Measurements from ENCODE around the gene CDYL.

The CDYL gene

GRCh38 chr6:4961322-4962168 is 185.3 kb downstream of the CDYL start:
- Histone ChIP-seq H4K20me1 (ENCODE audit: insufficient read depth, low read length) (no peaks in the 10 kb centered on the region), H2AFZ (ENCODE audit: low read length) (no peak overlapping the region), H3K9ac (ENCODE audit: low read length) (no peak overlapping the region), H3K9me3 (ENCODE audit: low read length) (no peaks in the 10 kb centered on the region), H3K4me2 (ENCODE audit: low read length) (no peak overlapping the region), H3K36me3 (ENCODE audit: insufficient read depth, low read length) (no peaks in the 10 kb centered on the region), H3F3A (ENCODE audit: insufficient read depth, low read length) (no peaks in the 10 kb centered on the region), H3K4me3 (ENCODE audit: low read depth, low read length, poor library complexity, severe bottlenecking) (no peak overlapping the region), H3K4me1 (ENCODE audit: insufficient read depth, low read length, severe bottlenecking) (no peaks in the 10 kb centered on the region), H3K9me2 (ENCODE audit: low read depth, low read length) (no peaks in the 10 kb centered on the region), H3K27ac (ENCODE audit: low read depth, low read length, poor library complexity, severe bottlenecking) (no peak overlapping the region), H3K27me3 (ENCODE audit: insufficient read depth, low read length) (0 out of 2 replicates have a peak, but pooled peaks cover 6% of the 10 kb centered on the region), H3K79me2 (ENCODE audit: insufficient read depth, low read length) (no peaks in the 10 kb centered on the region)
- no peak for TF ChIP-seq EZH2 (IDR thresholded peaks at IDR 0.05; ENCODE audit: borderline replicate concordance, low read length)

DNA sequence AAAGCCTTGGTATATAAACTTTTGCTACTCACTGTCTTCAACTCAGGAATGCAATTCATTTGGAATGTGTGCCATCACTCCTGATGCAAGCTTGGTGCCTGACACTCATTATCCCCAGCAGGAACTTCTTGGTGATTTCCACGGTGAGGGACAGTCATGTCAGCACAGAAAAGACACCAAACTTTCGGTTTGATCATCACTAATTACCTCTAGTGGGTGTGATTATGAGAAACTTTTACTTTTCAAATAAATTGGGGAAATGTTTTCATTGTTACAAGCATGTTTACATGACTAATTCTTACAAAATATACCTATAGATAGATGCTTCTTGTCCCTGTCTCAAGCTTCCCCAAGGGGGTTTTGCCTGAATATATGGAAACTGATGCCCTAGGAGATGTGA is 186.7 kb downstream of the CDYL start:
- Histone ChIP-seq H3K4me3 (ENCODE audit: low read depth, low read length, poor library complexity, severe bottlenecking) (no peak overlapping the region), H3K36me3 (ENCODE audit: insufficient read depth, low read length) (no peaks in the 10 kb centered on the region), H3K4me2 (ENCODE audit: low read length) (no peak overlapping the region), H3K4me1 (ENCODE audit: insufficient read depth, low read length, severe bottlenecking) (no peaks in the 10 kb centered on the region), H3K9ac (ENCODE audit: low read length) (no peak overlapping the region), H3K27ac (ENCODE audit: low read depth, low read length, poor library complexity, severe bottlenecking) (no peak overlapping the region), H3F3A (ENCODE audit: insufficient read depth, low read length) (no peaks in the 10 kb centered on the region), H3K9me3 (ENCODE audit: low read length) (no peaks in the 10 kb centered on the region), H2AFZ (ENCODE audit: low read length) (no peak overlapping the region), H3K79me2 (ENCODE audit: insufficient read depth, low read length) (no peaks in the 10 kb centered on the region), H3K9me2 (ENCODE audit: low read depth, low read length) (no peaks in the 10 kb centered on the region), H4K20me1 (ENCODE audit: insufficient read depth, low read length) (no peaks in the 10 kb centered on the region), H3K27me3 (ENCODE audit: insufficient read depth, low read length) (0 out of 2 replicates have a peak, but pooled peaks cover 6% of the 10 kb centered on the region)
- TF ChIP-seq EZH2 (IDR thresholded peaks at IDR 0.05; ENCODE audit: borderline replicate concordance, low read length) (no peak), CTCF (IDR thresholded peaks at IDR 0.05; ENCODE audit: low read length) (no peak)

DNA sequence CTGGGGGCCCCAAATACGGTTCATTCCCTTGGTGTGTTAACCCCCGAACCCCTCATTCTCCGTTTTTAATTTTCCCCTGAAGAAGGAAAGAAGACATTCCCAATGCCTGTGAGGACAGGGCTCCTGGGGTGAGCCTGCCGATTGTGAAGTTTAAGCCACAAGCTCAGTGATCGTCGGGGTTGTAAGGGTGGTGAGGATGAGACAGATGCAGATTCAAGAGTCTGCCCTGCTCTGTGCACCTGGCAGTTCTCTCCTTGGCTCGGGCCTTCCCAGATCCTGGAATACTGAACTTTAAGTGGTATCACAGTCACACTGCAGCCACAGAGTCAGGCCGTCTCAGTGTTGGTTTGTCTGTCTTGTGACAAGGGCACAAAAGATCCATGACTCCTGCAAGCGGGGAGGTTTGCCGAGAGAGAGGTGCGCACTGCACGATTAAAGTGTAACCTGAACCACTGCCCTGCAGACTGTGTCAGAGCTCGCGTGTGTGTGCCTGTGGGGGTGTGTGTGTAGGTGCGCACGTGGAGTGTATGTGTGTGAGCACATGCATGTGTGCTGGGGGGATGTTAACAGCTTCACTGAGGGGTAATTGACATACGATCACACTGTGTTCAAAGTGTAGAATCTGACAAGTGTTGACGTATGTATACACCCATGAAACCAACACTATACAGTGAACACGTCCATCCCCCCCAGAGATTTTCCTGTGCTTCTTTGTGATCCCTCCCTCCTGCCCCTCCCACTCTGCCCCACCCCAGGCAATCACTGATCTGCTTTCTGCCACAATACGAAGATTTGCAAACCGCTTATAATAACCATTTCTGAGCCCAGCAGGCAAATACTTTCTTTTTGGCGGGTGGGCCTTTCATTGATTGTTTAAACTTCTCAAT is 188.7 kb downstream of the CDYL start:
- no peaks in the 10 kb centered on the region for H3K36me3 ChIP-seq (ENCODE audit: insufficient read depth, low read length)
- no peak overlapping the region for H3K4me2 ChIP-seq (ENCODE audit: low read length)
- H3F3A ChIP-seq (ENCODE audit: insufficient read depth, low read length): no peaks in the 10 kb centered on the region
- H3K9me3 ChIP-seq (ENCODE audit: low read length): no peaks in the 10 kb centered on the region
- H3K27ac ChIP-seq (ENCODE audit: low read depth, low read length, poor library complexity, severe bottlenecking): no peak overlapping the region
- no peaks in the 10 kb centered on the region for H3K4me1 ChIP-seq (ENCODE audit: insufficient read depth, low read length, severe bottlenecking)
- H3K79me2 ChIP-seq (ENCODE audit: insufficient read depth, low read length): no peaks in the 10 kb centered on the region
- no peaks in the 10 kb centered on the region for H4K20me1 ChIP-seq (ENCODE audit: insufficient read depth, low read length)
- no peak overlapping the region for H2AFZ ChIP-seq (ENCODE audit: low read length)
- 0 out of 2 replicates have a peak, but pooled peaks cover 6% of the 10 kb centered on the region for H3K27me3 ChIP-seq (ENCODE audit: insufficient read depth, low read length)
- no peak for TF ChIP-seq EZH2 (IDR thresholded peaks at IDR 0.05; ENCODE audit: borderline replicate concordance, low read length)
- no peak for TF ChIP-seq CTCF (IDR thresholded peaks at IDR 0.05; ENCODE audit: low read length)
- no peak overlapping the region for H3K4me3 ChIP-seq (ENCODE audit: low read depth, low read length, poor library complexity, severe bottlenecking)
- no peaks in the 10 kb centered on the region for H3K9me2 ChIP-seq (ENCODE audit: low read depth, low read length)
- no peak overlapping the region for H3K9ac ChIP-seq (ENCODE audit: low read length)
